Pancreas (tissue), 10 donors: ENCODE data around the gene GABARAP. TPM values are rescaled to one million over a fixed set of nuclear protein-coding genes. Genes with fewer than 3 reads are reported as not detected.
A peak's percentile ranks its signal among the peaks of the same experiment; 100 is the strongest.

ENCODE experiments used
- ATAC-seq, 4 donors: fragments of 200-7000 bp; cut with Tn5 transposase; one replicate each; pipeline versions ENCODE4 v1.8.0 to v1.9.1; 2020; ENCODE audit warnings: mild to moderate bottlenecking in 4 of 4, moderate library complexity in 4 of 4
- DNase-seq, 6 donors: peaks; one replicate each; pipeline ENCODE4 v3.0.0-alpha.2; 2020
- FAIRE-seq: peaks from 2 replicates; lab custom pipeline; 2012; peaks lifted over from hg19 to GRCh38; lab: Jason Lieb, UNC
- H3K27ac ChIP-seq, 4 donors: fragments of 200-600 bp; sonication (generic); 1 replicate in 3 of 4; 2 replicates in 1 of 4; pipeline versions ENCODE4 v1.5.0 to v1.8.0; 2020
- H3K27me3 ChIP-seq, 4 donors: fragments of 200-600 bp; one replicate each; pipeline ENCODE4 v1.8.0; 2021
- H3K36me3 ChIP-seq, 3 donors: fragments of 200-600 bp; sonication (generic) in 1 of 3; one replicate each; pipeline versions ENCODE4 v1.5.0 to v1.8.0; 2020 to 2021
- H3K4me1 ChIP-seq, 3 donors: fragments of 200-600 bp; one replicate each; pipeline ENCODE4 v1.8.0; 2021
- H3K4me3 ChIP-seq, 4 donors: fragments of 200-600 bp; sonication (generic) in 2 of 4; one replicate each; pipeline versions ENCODE4 v1.5.0 to v1.8.0; 2020 to 2021
- H3K9me3 ChIP-seq, 4 donors: fragments of 200-600 bp; one replicate each; pipeline ENCODE4 v1.8.0; 2021
- CTCF ChIP-seq, 4 donors: fragments of 200-600 bp; sonication (generic) in 3 of 4; IDR thresholded peaks; one replicate each; pipeline versions ENCODE4 v1.5.0 to v1.8.0; 2021; ENCODE audit warnings: antibody characterized with exemption in 4 of 4
- WGBS, 2 donors: extraction: QIAGEN DNeasy Blood & Tissue Kit; methylation state at CpG; one replicate each; pipeline ENCODE4 v1.1.7; 2013; 5-methylcytosine and 5-hydroxymethylcytosine counted together
- intact Hi-C, 3 donors: fragments of 100-400 bp; cut with DNase I; formaldehyde crosslinking; loops; one replicate each; pipeline versions ENCODE4 v1.11.1 to v1.14.2; 2022
- polyA plus RNA-seq, 2 donors: library from polyadenylated mRNA; stranded (reverse); fragments of 200-250 nt; gene quantifications; one replicate each; pipeline ENCODE4 v1.2.3, GENCODE V29; 2013
- total RNA-seq, 6 donors: library from RNA; stranded (reverse); fragmentation: NEBNext Ultra II Directional in 4 of 6; extraction: Animal tissue kit (Norgen Biotek cat#: 25700) in 4 of 6; gene quantifications; one replicate each; pipeline versions ENCODE4 v1.2.1 to v1.2.4, GENCODE V29; 2021 to 2023
- donor health status: healthy with polysubstance abuse.
- donor health status: DM: no; HTN: no; CAD: no; lungs with moderate emphysema.
- donor health status: DM: no; HTN: no; CAD: no.
- donor health status: control.
- donor health status: control.
- donor health status: Bipolar disorder and iron deficiency.
- donor health status: DM: yes; HTN: yes; CAD: no.
- donor health status: DM: no; HTN: no; CAD: no.
- donor health status: DM: no; HTN: no; CAD: no.
- donor health status: DM: yes; HTN: yes; CAD: no.

GABARAP gene
- total and polyA plus RNA-seq, 8 donors: 231 to 639 (median 312) TPM

- Histone ChIP-seq H3K27ac (no peak overlapping the region), H3K27me3 (no peaks in the 10 kb centered on the region), H3K4me1 (peaks cover 0 to 16% (median 0%) of the 10 kb centered on the region in 3 donors), H3K4me3 (no peak overlapping the region), H3K9me3 (no peaks in the 10 kb centered on the region), H3K36me3 (peaks cover 0 to 37% (median 9%) of the 10 kb centered on the region in 3 donors)
- DNase-seq (no peak), FAIRE-seq (no peak), ATAC-seq (no peak)
- intact Hi-C loops: no loop called here
- no peak for TF ChIP-seq CTCF (IDR thresholded peaks at IDR 0.05)
- 95 to 96% methylated on average over 13 to 19 of the region's 19 CpGs for WGBS, 2 donors
These were observed 12.7 kb downstream of the GABARAP start for GRCh38 chr17:7229504-7229903.

- H3K27me3 ChIP-seq: no peaks in the 10 kb centered on the region
- H3K4me3 ChIP-seq: no peak overlapping the region
- H3K27ac ChIP-seq: no peak overlapping the region
- H3K4me1 ChIP-seq: peaks cover 0 to 16% (median 0%) of the 10 kb centered on the region in 3 donors
- WGBS, 2 donors: 89 to 90% methylated on average over 14 of the region's 14 CpGs
- FAIRE-seq: no peak
- no peaks in the 10 kb centered on the region for H3K9me3 ChIP-seq
- DNase-seq: no peak
- no peak for TF ChIP-seq CTCF (IDR thresholded peaks at IDR 0.05)
- intact Hi-C loops: no loop called here
- peaks cover 0 to 41% (median 9%) of the 10 kb centered on the region in 3 donors for H3K36me3 ChIP-seq
- ATAC-seq: no peak
These were observed 13.3 kb downstream of the GABARAP start for GRCh38 chr17:7228920-7229319.

DNA sequence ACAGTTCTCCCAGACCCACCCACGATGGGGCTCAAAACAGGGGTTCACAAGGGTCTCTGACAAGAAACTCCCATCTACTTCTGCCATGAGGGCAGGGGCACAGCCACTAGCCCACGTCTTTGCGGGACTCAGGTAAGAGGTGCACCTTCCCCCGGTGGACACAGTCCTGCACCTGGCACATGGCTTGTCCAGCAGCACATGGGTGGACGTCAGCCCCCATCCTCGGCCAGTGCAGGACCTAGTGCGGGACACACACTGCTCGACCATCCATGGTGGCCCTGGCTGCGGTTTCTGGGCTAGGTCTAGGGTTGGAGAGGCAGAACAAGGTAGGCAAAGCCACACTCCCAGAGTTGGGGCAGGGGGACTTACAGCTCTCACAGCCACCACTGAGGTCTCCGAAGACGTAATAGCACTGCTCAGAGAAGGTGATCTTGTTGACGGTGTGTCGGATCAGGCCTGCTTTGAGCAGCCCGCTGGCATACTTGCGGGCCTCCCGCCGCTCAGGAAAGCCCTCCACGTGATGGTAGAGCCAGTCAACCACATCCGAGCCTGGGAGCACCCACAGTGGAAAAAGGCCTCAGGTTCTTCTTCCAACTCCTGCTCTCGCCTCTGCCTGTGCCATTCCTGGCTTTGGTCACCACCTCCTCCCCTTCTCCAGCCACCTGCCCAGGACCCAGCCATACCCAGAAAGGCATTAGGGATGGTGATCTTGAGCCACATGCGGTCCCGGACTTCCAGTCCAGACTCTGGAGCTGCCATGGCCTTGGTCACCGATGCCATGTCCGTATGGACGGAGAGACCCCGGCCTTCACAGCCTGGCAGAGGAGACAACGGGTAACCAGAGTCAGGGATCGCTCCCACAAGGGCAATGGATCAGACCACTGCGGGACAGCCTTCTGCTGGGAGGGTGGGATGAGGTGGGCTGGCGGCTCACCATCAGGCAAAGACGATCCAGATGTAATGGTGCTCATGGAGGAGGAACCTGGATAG lies 15.2 kb downstream of the GABARAP start:
- no peak overlapping the region for H3K4me3 ChIP-seq
- intact Hi-C loops: no loop called here
- DNase-seq (peak in 1 of 6 donors; percentile 76), ATAC-seq (no peak), FAIRE-seq (no peak)
- WGBS, 2 donors: 87 to 90% methylated on average over 31 of the region's 31 CpGs
- H3K4me1 ChIP-seq: peaks cover under 1 to 7% (median 4%) of the 10 kb centered on the region in 3 donors
- no peaks in the 10 kb centered on the region for H3K9me3 ChIP-seq
- no peaks in the 10 kb centered on the region for H3K27me3 ChIP-seq
- no peak for TF ChIP-seq CTCF (IDR thresholded peaks at IDR 0.05)
- H3K36me3 ChIP-seq: peaks cover 11 to 60% (median 24%) of the 10 kb centered on the region in 3 donors
- no peak overlapping the region for H3K27ac ChIP-seq

DNA sequence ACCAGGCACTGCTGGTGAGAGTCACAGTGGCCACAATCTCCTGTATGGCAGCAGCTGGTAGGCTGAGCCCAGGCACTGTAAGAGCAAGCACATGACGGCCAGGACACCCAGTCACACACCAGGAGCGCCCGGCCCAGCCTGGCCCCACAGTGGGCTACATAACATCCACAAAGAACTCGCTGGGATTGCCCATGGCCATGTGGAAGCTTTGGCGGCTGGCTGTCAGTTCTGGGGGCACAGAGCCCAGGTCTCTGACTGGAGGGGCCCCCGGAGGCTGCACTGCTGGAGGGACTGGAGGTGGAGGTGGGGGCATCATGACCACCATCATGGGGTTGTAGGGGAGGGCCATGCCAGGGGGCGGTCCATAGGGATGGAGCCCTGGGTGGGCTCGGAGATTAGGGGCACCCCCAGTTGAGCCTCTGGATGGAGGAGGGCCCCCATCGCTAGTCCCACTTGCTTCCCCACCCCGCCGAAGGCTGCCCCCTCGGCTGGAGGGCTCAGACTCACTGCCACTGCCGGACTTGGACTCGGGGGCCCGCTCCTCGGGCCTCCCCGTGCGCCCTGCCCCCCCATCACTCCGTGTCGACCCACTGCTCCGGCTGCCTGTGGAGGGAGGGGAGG lies 16.4 kb downstream of the GABARAP start:
- no peak for FAIRE-seq
- TF ChIP-seq CTCF (IDR thresholded peaks at IDR 0.05): no peak
- peak in 1 of 4 donors; percentile 2 for ATAC-seq
- H3K27me3 ChIP-seq: no peaks in the 10 kb centered on the region
- no peaks in the 10 kb centered on the region for H3K9me3 ChIP-seq
- intact Hi-C loops: no loop called here
- H3K4me3 ChIP-seq: no peak overlapping the region
- peak overlapping the region in 1 of 4 donors; percentile 13 for H3K27ac ChIP-seq
- H3K36me3 ChIP-seq: peaks cover 11 to 69% (median 24%) of the 10 kb centered on the region in 3 donors
- peaks cover 12 to 17% (median 13%) of the 10 kb centered on the region in 3 donors for H3K4me1 ChIP-seq
- DNase-seq: peak in 2 of 6 donors; percentile 51 to 80
- WGBS, 2 donors: 78 to 81% methylated on average over 18 to 21 of the region's 21 CpGs
